ENCODE measurements around the gene KRT76.

The KRT76 gene

GRCh38 chr12:52813203-52813819, 36.2 kb upstream of the KRT76 start:
- no peak for DNase-seq (ENCODE audit: low read depth in 1 of 2, low spot score in 1 of 2)

GRCh38 chr12:52812749-52813148, 35.6 kb upstream of the KRT76 start:
- DNase-seq (ENCODE audit: low read depth in 1 of 2, low spot score in 1 of 2): no peak

GRCh38 chr12:52812073-52812400, 34.9 kb upstream of the KRT76 start:
- no peak for DNase-seq (ENCODE audit: low read depth in 1 of 2, low spot score in 1 of 2)

DNA sequence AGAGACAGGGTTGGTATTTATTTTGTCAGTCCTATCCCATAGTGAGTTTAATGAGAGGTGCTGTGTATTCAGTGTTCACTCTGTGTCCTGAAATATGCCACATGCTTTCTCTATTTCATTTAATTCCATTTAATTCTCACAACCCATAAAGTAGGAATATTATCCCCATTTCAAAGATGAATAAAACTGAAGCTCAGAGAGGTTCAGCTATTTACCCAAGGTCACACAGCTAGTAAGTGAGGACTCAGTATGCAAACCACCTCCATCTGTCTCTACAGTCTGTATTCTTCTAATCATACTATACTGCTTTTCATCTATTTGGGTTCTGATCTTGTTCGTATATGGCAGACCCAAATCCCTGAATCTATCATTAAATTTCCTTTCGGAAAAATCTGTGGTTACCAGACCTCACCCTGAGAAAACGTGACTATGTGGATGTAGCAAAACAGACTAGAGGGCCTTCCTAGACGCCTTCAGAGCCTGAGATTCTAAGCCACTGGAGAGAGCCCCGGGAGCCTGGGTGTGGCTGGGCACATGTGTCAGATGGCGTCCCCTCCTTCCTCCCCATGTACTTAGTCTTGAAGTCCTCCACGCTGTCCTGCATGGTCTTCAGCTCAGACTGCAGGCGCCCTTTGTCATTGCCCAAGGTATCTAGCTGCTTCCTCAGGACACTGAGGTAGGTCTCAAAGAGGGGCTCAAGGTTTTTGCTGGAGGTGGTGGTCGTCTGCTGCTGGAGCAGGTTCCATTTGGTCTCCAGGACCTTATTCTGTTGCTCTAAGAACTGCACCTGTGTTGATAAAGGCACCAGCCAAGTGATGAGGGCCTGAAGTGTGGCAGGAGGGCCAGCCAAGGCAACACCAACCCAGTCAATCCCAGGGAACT, 34.3 kb upstream of the KRT76 start:
- DNase-seq (ENCODE audit: low read depth in 1 of 2, low spot score in 1 of 2): no peak

GRCh38 chr12:52810554-52810953, 33.4 kb upstream of the KRT76 start:
- DNase-seq (ENCODE audit: low read depth in 1 of 2, low spot score in 1 of 2): no peak

- DNase-seq (ENCODE audit: low read depth in 1 of 2, low spot score in 1 of 2): no peak
These were observed 32.0 kb upstream of the KRT76 start for GRCh38 chr12:52809166-52809565.

DNA sequence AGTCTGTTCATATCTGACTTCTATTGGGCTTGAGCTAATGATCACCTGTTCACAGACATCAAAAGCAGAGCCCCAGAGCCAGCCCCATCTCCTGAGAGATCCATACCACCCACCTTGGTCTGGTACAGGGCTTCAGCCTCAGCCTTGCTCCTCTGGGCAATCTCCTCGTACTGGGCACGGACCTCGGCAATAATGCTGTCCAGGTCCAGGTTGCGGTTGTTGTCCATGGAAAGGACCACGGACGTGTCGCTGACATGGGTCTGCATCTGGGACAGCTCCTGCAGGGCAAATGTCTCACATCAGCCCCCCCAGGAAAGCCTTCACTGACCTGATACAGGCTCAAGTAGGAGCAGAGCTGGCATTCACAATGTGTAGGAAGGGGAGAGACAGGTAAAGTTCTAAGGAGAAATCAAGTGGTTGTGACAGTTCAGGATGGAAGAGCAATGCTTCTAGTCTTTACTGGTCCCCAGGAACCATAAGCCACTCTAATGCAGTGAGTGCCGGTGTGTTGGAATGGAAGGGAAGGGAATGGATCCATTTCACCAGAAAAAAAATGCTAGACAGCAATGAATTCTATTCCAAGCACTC, 31.5 kb upstream of the KRT76 start:
- DNase-seq (ENCODE audit: low read depth in 1 of 2, low spot score in 1 of 2): no peak

DNA sequence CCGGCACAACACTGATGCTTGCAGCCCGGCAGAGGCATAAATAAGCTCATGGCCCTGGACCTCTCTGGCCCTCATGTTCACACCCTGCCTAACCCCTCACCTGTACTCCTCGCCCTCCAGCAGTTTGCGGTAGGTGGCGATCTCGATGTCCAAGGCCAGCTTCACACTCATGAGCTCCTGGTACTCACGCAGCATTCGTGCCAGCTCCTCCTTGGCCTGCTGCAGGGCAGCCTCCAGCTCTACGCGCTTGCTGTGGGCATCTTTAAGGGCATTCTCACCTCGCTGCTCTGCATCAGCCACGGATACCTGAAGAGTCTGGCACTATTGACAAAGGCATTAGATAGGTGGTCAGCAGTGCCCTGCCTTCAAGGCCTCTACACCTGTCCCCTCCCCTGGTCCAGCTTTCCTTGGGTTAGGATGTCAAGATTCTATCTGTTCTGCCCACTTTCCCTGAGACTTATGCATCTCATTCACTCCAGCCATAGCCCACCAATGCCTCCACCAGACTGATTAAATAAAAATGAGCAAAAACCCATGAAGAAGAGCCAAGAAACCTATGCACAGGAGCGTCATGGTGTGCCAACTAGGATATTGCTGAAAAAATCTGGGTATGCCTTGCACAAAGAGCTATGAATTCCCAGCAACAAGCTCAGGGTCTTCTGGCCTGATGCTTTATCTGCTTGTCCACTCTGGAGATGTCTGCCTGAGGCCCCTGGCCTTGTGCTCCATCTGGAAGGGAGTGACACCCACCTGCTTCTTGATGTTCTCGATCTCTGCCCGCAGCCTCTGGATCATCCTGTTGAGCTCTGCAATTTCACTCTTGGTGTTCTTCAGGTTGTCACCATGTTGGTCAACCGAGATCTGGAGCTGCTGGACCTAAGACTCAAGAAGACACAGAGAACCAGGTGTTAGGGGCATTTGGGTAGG, 30.7 kb upstream of the KRT76 start:
- DNase-seq (ENCODE audit: low read depth in 1 of 2, low spot score in 1 of 2): no peak

DNA sequence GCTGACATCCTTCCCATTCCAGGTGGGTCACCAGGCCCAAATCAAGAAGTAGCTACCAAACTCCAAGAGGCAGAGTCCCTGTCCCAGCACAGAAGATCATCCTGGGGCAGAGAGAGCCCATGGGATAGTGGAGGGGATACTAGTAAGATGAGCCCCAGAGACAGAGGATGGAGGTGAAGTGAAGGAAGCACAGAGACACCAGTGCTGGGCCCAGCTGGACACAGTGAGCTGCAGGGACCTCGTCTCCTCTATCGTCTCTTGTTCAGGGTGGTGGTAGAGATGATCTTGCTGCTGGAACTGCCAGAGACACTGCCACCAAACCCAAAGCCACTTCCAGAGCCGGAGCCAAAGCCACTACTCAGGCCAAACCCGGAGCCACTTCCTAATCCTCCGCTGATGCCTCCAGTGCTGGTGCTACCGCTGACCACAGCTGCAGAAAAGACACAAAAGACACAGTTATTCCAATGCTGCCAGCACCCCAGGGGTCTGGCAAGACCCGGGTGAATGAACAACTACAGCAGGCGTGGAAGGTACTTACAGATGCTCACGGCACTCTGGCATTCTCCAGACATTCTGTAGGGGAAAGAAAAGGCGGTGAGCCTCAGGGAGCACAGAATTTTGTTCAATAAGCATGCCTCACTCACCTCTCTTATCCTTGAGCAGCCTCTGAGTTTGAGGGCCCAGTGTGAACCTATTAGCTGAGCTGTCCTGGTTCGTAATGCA, 29.8 kb upstream of the KRT76 start:
- no peak for DNase-seq (ENCODE audit: low read depth in 1 of 2, low spot score in 1 of 2)

GRCh38 chr12:52806169-52806811, 29.1 kb upstream of the KRT76 start:
- DNase-seq (ENCODE audit: low read depth in 1 of 2, low spot score in 1 of 2): no peak

DNA sequence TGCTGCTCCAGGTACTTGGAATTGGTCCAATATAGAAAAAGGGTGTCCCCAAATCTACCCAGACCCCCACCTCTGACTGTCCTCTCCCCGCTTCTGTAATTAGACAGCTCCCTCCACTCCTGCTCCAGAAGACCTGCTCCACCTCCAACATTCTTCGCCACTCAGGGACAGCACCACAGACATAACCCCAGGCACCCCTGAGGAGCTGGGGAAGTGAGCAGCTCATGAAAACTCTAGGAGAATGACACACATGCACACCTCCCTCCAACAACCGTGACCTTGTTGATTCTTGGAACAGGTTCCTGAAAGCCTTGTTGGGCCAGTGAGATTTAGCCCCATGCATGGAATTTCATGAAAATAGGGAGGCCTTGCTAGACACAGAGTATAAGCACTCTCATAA, 28.6 kb upstream of the KRT76 start:
- DNase-seq (ENCODE audit: low read depth in 1 of 2, low spot score in 1 of 2): no peak

- no peak for DNase-seq (ENCODE audit: low read depth in 1 of 2, low spot score in 1 of 2)
These were observed 27.9 kb upstream of the KRT76 start for GRCh38 chr12:52805000-52805399.

GRCh38 chr12:52802442-52802841, 25.3 kb upstream of the KRT76 start:
- no peak for DNase-seq (ENCODE audit: low read depth in 1 of 2, low spot score in 1 of 2)

GRCh38 chr12:52801773-52802172, 24.6 kb upstream of the KRT76 start:
- no peak for DNase-seq (ENCODE audit: low read depth in 1 of 2, low spot score in 1 of 2)

DNA sequence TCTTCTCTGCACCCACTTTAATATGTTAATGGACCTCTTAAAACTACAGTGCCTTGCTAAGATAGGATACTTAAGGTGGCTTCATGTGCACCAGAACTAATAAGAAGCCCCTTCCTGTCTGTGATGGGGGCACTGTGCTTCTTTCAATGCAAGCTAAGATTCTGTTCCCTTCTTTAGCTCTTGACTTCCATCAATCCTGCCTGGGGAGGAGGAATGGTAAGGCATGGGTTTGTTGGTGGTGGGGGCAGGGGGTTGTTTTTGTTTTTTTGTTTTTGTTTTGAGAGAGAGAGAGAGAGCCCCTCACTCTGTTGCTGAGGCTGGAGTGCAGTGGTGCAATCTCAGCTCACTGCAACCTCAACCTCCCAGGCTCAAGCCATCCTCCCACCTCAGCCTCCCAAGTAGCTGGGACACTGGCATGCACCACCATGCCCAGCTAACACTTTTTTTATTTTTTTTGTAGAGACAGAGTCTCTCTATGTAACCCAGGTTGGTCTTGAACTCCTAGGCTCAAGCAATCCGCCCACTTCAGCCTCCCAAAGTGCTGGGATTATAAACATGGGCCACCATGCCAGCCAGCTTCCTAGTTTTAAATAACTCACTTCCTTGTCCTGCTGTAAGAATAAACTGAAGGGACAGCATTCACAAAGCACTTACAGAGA, 23.2 kb upstream of the KRT76 start:
- DNase-seq (ENCODE audit: low read depth in 1 of 2, low spot score in 1 of 2): no peak

GRCh38 chr12:52799505-52800211, 22.5 kb upstream of the KRT76 start:
- no peak for DNase-seq (ENCODE audit: low read depth in 1 of 2, low spot score in 1 of 2)

- no peak for DNase-seq (ENCODE audit: low read depth in 1 of 2, low spot score in 1 of 2)
These were observed 21.7 kb upstream of the KRT76 start for GRCh38 chr12:52798671-52799504.

DNA sequence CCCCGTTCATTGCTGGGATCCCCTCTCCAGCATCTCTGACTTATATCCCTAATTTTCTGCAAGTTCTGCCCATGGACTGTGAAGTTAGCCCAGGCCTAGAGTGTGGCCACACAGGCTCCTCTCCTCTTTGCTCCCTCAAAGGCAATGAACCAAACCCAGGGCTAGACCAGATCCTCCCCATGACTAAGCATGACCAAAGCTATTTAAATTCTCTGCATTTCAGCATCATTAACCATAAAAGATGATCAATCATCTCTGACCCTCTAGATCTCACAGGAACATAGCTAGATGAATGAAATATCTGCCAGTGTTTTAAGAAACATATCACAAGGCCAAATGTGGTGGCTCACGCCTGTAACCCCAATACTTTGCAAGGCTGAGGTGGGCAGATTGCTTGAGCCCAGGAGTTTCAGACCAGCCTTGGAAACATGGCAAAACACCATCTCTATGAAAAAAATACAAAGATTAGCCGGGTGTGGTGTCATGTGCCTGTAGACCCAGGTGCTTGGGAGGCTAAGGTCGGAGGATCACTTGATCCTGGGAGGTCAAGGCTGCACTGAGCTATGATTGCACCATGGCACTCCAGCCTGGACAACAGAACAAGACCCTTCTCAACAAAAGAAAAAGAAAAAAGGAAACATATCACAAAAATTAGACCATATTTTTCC, 21.0 kb upstream of the KRT76 start:
- no peak for DNase-seq (ENCODE audit: low read depth in 1 of 2, low spot score in 1 of 2)

All from activated T-helper 1 cell treated with anti-CD3 and anti-CD28 coated beads, Interleukin-2, amount 50 U/mL, for 16 hours (primary cell).